ENCODE measurements around the gene PLCXD3.
A peak's percentile ranks its signal among the peaks of the same experiment; 100 is the strongest.
"Not testable (repeated sequence)": the region's sequence is repeated elsewhere in the genome, so short reads cannot be mapped to it uniquely, and the experiment has no call there.

PLCXD3 gene, protein sequence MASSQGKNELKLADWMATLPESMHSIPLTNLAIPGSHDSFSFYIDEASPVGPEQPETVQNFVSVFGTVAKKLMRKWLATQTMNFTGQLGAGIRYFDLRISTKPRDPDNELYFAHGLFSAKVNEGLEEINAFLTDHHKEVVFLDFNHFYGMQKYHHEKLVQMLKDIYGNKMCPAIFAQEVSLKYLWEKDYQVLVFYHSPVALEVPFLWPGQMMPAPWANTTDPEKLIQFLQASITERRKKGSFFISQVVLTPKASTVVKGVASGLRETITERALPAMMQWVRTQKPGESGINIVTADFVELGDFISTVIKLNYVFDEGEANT

DNA sequence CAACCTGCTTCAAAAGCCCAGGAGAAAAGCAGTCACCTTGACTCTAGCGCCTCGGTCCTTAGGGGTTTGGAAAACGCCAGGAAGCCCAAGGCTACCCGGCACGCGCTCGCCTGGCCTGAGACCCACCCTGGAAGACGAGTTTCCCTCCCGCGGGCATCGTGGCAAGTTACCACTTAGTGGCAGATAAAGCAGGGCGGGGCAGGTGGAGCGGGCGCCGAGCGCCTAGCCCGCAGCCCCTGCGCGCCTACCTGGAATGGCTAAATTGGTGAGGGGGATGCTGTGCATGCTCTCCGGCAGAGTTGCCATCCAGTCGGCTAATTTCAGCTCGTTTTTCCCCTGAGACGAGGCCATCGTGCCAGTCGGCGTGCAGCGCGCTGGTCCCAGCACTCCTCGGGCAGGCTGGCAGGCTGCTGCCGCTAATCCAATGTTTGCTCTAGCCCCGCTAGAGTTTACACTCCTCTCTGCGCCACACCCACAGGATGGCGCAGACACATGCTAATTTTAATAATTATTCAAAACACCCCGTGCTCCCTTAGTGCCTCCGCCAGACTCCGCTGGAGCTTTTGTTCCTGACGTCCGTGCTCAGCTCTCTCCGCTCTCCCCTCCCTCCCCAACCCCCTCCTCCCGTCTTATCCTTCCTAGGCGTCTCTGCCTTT is at the start of gene PLCXD3:
TSS of gene PLCXD3 (minus strand) at position 426 of the 656 bp plus-strand sequence. CDS start at position 351, 75 bp downstream.
- DNase-seq: no peak

DNA sequence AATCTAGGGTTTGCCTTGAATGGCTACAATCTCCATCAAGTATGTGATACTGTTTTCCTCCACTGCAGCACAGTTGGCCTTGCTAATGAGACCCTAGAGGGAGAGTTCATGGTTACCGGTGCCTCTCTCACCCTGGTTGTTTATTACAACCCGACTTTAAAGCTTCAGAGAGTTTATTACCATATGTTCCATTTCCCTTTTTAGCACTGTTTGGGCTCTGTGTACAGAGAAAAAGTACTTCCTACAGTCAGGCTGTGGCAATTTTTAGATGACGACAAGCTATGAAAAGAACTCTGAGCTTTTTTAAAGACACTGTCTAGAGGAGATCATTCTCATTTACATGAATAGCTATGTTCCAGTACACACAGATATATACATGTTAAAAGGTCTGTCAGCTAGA is 48.8 kb upstream of the PLCXD3 start:
- no peak for DNase-seq

DNA sequence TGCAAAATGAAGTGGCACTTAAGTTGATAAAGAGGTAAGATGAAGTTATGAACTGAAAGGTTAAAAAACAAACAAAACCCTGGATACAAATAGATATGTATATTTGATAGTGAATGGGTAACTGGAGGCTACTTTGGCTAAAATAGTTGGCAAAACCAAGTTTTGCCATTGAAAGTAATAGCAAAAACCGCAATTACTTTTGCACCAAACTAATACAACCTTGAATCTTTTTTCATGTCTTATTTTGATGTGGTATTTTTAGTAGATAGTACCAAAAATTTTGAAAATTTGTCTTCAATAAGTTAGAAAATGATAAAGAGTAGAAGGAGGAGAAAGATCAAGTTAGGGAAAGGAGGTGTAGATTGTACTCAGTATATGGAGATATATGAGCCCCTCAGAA is 47.9 kb upstream of the PLCXD3 start:
- no peak for DNase-seq

DNA sequence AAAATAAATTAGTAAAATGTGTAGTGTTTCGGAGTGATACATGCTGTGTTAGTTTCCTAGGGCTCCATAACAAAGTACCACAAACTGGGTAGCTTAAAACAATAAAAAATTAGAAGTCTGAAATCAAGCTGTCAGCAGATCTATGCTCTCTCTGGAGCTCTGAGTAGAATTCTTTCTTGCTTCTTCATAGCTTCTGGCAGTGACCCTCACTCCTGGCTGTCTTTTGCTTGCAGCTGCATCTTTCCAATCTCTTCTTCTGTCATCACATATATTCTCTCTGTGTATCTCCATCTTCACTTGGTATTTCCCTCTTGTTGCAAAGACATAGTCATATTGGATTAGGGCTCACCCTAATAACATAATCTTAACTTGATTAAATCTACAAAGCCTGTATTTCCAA is 37.6 kb upstream of the PLCXD3 start:
- DNase-seq: no peak

DNA sequence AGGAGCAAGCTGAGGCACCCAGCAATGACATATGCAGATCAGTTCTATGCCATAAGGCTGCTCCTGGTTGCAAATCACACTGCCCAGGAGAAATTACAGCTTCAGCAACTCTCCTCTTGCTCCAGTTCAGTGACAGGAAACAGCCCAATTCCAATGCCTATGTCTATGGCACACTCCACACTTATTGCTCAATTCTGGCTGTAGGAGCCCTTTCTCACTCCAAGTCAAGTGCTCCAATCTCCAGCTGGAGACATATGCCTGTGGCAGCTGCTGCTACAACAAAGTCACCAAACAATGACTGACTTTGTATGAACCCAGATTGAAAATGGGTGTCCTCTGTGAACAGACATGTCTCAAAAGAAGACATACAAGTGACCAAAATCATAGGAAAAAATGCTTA is 31.8 kb upstream of the PLCXD3 start:
- DNase-seq: no peak

DNA sequence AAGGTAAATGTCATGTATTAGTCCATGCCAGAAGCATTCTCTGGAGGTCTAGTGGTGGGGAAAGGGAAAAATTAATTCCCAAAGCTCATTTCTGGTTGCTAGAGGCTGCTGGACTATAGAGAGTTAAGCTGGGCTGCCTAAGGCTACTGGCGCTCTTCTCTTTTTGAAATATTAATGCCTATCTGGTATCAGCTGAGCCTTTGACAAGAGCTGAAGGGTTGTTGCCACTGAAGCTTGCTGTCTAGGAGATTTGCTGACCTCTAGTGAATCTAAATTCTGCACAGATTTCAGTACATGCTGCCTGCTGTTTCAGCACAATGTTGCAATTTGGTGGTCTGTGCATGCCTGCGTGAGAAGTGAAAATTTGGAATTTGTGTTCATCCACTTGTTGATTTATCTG is 29.1 kb upstream of the PLCXD3 start:
- DNase-seq: no peak

DNA sequence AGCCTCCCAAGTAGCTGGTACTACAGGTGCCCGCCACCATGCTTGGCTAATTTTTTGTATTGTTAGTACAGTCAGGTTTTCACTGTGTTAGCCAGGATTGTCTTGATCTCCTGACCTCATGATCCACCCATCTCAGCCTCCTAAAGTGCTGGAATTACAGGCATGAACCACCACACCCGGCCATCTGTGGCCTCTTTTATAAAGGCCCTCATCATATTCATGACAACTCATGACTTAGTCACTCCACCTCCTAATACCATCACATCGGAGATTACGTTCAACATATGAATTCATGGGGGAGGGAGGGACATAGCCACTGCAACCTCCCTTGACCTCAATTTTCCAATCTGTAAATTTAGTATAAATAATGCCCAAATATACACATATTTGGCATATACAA is 27.2 kb upstream of the PLCXD3 start:
- DNase-seq: no peak

DNA sequence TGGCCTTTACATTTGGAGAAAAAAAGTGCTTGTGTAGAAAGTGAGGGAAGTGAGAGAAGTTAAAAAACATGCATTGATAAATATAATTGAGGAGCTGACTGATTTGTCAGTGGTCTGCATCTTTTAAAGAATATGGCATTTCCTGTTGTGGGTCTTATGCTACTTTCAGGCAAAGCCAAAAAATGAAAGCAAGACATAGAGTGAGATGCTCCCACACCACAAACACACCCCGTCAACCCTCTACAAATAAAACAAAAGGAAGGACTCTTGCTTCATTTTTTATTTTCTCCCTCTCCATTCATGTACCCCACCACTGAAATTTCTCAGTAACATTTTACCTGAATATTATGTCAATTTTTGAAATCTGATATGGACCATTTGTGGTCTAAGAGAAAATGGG is 22.1 kb upstream of the PLCXD3 start:
- DNase-seq: no peak

DNA sequence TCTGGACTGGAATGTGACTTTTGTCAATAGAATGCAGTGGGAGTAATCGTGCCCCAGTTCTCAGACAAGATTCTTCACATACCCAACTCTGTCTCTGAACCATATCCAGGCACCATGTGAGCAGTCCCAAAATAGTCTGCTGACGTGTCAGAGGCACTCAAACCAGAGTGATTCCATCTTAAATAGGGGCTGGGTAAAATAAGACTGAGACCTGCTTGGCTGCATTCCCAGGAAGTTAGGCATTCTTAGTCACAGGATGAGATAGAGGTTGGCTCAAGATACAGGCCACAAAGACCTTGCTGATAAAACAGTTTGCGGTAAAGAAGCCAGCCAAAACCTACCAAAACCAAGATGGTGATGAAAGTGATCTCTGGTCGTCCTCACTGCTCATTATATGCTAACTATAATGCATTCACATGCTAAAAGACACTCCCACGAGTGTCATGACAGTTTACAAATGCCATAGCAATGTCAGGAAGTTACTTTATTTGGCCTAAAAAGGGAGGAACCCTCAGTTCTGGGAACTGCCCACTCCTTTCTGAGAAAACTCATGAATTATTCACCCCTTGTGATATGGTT is 16.9 kb upstream of the PLCXD3 start:
- no peak for DNase-seq

DNA sequence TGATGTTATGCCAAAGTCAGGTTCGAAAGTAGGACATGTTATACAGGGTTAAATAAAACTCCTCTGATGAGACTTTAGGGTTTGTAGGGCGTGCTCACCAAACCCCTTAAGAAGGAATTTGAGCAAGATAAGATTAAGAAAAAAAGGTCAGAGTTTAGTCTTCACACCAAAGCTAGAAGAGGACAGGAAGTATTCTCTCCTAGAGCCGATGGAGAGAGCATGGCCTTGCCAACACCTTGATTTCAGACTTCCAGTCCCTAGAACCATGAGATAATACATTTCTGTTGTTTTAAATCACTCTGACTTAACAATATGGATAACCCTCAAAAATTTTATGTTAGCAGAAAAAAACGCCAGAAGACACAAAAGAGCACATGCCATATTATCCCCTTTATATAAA is 16.3 kb upstream of the PLCXD3 start:
- DNase-seq: no peak

DNA sequence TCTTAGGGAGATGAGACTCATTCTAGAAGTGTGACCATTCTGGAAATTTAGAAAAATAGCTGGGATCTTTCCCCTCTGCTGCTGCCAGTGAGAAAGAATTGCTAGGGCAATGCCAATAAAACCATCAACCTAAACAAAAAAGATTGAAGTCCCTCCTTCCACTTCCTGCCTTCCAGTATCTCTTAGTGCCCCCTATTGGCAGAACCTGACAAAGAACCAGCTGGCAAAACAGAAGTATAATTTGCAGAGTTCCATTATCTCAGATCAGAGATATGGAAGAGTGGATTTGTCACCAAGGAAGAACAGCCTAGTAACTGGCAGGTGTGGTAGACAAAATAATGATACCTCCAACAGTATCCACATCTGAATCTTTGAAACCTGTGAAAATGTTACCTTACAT is 13.8 kb upstream of the PLCXD3 start:
- DNase-seq: no peak

DNA sequence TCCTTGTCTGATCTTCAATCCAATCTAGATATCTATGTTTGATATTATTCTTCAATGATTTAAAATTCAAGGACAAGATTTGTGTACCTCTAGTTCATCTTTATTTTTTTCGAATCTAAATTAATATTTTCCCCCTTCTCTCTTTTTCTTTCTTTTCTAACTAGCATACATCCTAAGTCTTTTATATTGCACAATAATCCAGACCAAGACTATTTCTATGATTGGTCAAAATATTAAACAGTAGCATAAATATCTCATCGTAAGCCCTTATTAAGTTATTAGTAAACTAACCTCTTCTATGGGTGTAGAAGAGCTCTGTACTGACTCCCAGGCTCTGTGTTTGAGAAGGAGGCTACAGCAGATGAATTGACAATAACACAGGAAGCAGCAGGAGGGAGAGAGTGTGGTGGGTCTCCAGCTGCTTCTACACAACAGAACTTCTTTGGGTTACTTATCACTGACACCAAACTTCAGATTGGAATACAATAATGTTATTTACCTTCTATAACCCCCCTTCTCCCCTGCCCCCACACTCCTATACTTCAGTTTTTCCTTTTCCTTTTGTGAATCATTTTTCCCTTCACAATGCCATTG is 11.9 kb upstream of the PLCXD3 start:
- DNase-seq: no peak

DNA sequence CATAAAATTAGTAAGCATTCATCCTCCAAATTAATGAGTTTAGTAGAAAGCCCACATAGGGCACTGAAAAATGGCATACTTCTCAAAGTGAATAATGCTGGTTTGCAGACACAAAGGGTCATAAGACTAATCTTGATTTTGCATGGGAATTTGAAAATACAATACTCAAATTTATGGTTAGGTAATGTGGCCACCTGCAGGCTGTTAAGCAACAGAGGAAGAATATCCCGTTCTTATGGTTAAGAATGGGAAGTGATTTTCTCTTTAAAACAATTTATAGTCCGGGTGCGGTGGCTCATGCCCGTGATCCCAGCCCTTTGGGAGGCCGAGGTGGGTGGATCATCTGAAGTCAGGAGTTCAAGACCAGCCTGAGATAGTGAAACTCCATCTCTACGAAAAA is 9.4 kb upstream of the PLCXD3 start:
- DNase-seq: no peak

DNA sequence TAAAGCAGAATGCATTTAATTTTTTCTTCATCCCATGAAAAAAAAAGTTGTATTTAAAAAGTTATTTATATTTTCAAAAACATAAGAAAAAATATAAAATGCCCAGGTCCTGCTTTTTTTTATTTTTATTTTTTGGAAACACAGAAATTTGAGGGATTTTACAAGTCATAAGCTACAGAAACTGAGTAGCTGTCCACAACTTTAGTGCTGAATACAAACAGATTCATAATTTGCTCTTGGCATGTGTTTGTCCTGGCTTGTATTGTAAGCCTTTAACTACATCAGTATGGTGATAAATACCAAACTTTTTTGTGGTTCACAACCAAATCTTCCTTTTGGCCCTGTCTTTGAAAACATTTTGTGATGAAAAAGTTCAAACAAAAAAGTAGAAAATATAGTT is 7.5 kb upstream of the PLCXD3 start:
- no peak for DNase-seq

DNA sequence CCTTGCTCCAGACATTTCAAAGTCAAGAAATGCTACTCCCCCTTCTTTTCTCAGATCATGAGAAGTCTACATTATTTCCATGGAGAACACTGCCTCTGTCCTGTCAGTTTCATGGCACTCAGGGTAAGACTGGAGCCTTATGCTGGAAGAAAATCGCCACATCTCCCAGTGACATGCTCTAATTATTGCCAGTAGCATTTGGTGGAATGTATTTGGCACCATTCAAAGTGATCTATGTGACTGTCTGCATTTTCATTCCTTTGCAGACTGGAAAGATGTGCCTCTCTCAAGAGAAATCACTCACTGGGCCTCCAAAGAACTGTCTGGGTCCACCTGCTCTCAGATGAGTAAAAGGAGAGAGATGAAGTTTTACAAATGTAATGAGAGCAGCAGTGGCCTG is 840 bp upstream of the PLCXD3 start:
- no peak for DNase-seq

DNA sequence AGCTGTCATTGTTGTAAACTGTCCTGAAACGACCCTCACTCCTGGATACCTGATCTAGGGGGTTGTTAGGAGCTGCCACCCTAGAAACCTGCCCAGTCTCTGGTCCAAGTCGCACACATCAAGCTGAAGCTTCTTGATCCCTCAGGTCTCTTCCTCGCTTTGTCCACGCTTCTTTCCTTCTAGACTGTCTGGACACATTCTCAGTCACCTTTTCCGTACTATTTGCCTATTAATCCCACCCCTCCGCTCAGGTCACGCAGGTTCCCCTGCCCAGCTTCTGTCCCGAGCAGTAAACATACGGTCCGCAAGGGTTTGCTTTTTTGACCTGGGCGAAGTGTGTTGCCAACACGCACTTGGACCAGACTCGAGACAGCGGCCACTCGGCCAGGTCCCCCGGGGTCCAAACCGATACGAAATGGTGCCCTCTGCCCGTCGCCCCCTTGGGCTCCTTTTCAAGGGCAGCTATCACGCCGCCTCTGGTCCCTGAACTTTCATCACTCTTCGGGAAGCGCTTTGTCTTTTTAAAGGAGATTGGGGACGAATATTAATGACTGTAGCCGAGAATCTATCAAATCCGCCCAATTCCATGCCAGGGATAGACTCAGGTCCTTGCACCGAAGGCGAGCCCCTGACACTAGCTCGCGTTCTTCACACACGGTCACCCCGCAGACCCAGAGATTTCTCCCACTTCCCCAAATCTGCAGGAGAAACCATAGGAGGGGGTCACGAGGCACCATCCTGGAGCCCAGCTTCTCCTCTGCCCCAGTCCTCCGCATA is 814 bp downstream of the PLCXD3 start:
- DNase-seq: peak in 1 of 2 experiments; percentile 36

DNA sequence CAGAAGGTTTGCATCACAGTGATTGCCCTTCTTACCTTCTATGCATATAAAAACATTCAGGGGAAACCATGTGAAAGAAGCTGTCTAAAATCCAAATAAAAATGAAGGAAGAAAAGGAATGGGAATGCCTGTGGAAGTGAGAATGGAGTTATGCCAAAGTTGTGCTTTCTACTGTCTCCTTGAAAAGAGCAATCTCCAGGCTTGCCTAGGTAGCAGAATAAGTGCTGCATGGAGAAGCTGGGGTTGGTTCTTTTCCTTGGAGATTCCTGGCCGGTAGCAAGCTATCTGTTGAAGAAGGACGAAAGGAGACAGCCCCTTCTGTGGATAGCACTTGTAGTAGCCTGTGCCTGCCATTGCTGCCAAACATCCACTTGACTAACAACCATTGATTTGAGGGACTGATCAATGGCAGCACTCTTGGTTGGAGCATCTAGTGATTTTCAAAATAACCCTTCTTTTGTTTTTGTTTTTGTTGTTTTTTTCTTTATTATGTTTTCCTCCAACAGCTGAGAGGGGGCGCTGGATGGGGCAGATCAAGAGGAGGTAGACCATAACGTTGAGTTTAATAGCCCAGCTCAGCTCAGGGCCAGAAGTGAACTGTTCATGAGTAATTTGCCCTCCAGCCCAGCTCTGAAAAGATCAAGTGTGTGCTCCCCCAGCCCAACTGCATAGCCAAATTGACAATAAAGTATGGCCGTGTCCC is 1.6 kb downstream of the PLCXD3 start:
- DNase-seq: no peak

DNA sequence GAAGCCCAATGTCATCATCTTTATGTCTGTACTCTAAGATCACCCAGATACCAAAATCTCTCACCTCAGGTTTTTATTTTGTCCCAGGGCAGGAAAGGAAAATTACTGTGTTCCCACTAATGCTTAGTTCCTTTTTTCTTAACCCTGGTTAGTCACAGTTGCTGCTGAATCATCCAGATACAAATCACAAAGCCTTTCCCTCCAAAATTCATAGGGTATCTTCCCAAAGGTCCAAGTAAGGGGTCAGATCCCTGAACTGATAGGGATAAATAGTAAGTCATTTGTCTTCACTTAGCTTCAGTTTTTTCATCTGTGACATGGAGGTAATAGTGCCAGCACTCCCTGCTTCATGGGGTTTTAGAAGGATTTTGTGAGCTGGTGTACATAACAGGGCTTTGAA is 2.2 kb downstream of the PLCXD3 start:
- no peak for DNase-seq

DNA sequence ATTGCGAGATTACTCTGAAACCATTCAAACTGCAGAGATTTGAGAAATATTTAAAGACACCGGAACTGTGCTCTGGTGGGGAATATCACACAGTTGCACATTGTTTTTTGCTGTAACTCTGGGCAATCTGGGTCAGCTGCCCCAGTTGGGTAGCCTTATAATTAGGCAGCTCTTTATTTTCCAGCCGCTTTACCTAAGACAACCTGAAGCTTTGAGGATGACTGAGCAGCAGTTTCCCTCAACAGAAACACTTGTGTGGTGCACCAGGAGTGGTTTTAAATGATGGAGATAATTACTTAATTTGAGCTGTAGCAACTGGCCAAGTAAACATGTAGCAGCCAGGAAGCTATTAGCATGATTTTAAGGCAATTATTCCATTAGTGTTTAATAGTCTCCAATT is 2.9 kb downstream of the PLCXD3 start:
- peak in 1 of 2 experiments; percentile 46 for DNase-seq

DNA sequence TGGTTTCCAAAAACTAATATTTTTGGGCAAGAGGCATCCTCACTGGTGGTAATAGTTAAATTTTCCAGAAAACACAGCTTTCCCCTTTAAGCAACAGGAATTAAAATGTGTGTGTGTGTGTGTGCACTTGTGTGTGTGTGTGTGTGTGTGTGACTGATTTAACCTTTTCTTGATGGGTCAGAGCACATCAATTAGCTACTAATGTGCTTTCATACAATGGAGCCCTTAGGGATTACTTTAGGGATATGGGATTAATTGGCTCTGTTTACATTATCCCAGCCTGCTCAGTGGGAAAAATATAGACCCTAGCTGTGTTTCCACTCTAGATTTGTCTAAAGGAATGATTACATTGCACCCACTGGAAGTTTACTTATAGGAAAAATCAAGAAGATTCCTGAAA is 6.5 kb downstream of the PLCXD3 start:
- no peak for DNase-seq

DNA sequence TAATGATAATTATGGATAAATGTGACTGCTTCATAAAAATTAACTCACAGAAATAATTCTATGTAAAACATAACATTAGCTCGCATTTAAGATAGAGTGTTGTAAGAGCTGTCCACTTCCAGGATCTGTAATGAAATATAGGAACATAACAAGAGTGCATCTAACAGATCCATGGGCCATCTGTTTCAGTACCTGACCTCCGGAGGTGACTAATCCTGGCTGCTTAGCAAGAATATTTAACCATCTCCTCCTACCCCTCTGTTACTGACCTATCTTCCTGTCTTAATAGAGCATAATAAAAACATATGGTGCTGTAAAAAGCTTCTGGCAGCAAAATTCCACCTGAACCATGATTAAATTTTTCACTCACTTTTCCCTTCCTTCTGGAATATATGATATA is 7.1 kb downstream of the PLCXD3 start:
- peak; percentile 74 to 87 for DNase-seq

DNA sequence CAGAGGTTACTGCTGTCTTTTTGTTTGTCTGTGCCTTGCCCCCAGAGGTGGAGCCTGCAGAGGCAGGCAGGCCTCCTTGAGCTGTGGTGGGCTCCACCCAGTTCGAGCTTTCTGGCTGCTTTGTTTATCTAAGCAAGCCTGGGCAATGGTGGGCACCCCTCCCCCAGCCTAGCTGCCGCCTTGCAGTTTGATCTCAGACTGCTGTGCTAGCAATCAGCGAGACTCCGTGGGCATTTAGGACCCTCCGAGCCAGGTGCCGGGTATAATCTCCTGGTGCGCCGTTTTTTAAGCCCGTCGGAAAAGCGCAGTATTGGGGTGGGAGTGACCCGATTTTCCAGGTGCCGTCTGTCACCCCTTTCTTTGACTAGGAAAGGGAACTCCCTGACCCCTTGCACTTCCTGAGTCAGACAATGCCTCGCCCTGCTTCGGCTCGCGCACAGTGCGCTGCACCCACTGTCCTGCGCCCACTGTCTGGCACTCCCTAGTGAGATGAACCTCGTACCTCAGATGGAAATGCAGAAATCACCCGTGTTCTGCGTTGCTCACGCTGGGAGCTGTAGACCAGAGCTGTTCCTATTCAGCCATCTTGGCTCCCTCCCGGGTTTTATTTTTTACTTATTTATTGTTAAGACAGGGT is 16.8 kb downstream of the PLCXD3 start:
- DNase-seq: not testable (repeated sequence)
